GM19452 (cell line): ENCODE measurements around the gene LRIG2.
"Not testable (repeated sequence)": the region's sequence is repeated elsewhere in the genome, so short reads cannot be mapped to it uniquely, and the experiment has no call there.

Experiments used
- ATAC-seq: cut with Tn5 transposase; IDR thresholded peaks from one replicate; pipeline ENCODE4 v1.9.1; 2021; ENCODE audit not compliant: unreplicated experiment

Gene LRIG2

DNA sequence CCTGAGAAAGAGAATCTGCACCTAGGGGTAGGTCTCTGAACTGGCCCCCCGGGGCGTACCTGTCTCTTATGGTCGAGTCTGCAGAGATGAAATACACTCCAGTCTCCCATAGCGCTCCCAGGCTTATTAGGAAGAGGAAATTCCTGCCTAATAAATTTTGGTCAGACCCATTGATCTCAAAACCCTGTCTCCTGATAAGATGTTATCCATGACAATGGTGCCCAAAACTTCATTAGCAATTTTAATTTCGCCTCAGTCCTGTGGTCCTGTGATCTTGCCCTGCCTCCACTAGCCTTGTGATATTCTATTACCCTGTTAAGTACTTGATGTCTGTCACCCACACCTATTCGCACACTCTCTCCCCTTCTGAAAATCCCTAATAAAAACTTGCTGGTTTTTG, 85.7 kb downstream of the LRIG2 start:
- not testable (repeated sequence) for ATAC-seq

DNA sequence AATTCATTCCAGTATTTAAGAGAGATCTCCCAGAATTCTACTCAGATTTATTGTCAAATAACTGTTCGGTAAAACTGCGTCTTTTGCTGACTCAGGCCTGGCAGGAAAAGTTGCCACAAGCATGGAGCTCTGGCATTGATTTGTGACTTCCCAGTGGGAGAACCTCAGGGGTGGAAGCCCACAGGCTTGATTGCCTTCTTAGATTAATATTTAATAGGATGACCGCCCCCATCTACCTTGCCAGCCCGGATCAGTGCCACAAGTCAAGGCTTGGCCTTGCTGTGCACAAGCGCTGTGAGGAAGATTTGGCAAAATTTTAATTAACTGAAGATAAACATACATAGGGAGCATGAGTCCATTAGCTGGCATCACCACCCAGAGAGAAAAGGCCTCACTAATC, 93.5 kb downstream of the LRIG2 start:
- no peak for ATAC-seq

DNA sequence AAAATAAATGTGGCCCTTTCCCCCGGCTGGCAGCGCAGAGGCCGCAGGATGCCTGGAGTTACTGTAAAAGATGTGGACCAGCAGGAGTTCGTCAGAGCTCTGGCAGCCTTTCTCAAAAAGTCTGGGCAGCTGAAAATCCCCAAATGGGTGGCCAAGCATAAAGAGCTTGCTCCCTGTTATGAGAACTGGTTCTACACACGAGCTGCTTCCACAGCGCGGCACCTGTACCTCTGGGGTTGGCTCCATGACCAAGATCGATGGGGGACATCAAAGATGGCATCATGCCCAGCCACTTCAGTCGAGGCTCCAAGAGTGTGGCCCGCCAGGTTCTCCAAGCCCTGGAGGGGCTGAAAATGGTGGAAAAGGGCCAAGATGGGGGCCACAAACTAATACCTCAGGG, 95.9 kb downstream of the LRIG2 start:
- ATAC-seq, result no peak

DNA sequence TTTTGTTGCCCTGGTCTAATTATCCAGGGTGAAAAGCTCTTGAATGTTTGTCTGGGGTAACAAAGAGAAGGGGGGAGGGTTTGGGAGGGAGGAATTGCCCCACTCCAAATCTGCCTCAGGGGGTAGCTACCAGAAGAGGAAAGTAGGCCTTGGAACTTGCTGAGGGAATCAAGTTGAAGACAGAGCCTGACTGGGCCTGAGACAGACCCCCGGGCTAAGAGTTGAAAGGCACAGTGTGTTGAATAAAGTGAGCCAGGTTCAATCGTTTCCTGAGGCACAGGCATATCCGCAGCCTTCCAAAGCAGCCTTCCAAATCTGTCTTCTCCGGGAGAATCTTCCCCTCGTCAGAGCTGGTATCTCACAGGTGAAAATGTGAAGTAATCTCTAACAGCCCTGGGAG, 96.6 kb downstream of the LRIG2 start:
- no peak for ATAC-seq

DNA sequence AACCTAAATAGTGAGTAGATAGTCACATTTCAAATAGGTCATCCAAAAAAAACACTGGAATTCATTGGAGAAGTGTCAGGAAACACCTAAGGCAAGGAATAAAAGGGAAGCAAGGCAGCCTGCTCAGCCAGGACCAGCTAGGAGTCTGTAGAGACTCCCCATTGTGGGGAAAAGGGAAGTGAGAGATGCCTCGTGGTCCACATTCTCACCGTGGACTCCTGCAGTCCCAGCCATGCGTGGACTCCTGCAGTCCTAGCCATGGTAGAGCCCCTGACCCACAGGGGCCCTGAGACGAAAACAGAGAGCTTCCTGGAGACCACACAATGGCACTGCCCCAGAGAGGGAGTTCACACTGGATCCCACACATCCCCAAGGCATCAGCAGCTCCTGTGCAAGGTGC, 97.5 kb downstream of the LRIG2 start:
- no peak for ATAC-seq

DNA sequence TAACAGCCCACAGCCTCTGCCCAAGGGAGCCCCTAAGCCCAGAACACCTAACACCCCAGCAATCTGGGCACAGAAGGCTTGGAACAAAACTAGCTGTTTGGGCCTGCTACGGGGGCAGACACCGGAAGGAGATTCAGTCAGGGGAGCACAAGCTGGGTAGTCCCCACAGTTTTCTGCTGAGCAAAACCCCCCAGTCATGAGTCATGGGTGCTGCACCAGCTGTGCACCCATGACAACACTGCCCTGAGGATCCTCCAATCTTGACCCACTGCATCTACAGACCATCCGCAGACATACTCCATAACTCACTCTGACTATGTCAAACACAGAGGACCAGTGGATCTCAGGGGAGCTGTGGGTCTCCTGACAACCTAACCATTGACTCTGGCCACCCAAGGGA, 105.1 kb downstream of the LRIG2 start:
- peak; percentile 81 for ATAC-seq

DNA sequence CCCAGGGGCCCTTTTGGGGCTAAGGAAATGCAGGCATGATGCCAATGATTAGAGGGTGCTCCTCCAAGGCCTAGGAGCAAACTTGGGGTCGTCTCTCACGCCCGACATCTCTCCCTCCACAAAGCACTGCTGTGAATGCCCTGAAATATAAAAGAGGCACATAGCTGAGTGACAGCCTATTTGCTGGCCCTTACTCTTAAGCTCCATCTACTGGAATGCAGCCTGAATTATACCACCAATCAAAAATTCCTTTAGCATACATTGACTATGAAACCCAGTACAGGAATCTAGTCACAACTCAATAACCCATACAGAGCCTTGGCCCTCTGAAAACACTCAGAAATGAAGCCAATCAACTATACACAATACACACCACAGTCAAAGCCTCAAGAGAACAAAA, 105.5 kb downstream of the LRIG2 start:
- no peak for ATAC-seq
